CD4-positive, alpha-beta T cell treated with Interleukin-12 subunit alpha and Interleukin-12 subunit beta, for 1 hour (primary cell): ENCODE measurements around the gene STX4.

ENCODE experiments used
- DNase-seq: peaks from one replicate; pipeline ENCODE4 v3.0.0-alpha.2; 2020

The STX4 gene

DNA sequence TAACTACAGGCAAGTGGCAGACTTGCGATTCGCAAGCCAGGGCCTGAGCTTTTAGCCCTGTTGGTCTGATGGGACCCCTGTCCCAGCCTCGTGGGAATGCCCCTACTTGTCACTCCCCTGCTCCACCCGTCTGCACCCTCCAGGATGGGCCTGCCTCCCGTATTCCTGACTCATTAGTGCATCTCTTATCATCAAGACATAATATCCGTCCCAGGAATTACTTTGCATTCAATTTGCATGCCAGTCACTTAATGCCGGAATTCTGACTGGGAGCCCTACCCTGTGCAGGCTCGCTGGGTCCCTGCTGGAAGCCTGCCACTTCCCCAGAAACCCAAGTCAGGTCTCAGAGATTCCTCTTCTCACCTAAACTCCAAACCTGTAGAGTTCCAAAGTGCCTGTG, 52.1 kb downstream of the STX4 start:
- DNase-seq = no peak

DNA sequence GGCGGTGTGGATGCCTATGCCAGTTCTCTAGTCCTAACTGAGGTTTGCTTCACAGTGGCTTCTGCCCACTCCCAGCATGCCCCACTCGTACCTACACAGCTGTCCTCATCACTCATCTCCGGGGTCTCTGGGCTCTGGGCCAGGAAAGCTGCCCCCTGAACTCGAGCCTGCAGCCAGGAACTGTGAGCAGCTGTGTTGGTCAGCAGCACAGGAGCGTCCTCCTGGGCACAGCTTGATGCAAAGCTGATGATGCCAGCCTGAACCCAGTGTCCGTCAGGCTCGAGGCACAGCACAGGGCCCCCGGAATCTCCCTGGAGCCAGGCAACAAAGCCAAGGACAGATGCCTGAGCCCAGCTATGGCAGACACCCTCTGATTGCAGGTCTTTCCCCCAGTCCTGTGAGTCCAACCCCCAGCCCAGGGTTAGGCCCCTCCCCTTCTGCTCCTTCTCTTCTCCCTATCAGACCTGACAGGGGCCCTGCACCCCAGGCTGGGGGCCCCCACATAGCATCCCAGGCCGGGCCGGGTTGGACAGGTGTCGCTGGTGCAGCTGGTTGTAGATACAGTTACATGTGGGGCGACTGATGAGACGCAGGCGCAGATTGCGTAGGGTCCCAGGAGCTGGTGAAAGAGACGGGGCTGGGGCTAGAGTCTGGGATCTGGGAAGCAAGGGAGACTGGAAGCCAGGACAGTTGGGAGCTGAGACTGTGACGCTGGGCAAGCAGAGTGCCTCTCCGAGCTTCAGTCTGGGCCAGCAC, 52.7 kb downstream of the STX4 start:
- DNase-seq = no peak

DNA sequence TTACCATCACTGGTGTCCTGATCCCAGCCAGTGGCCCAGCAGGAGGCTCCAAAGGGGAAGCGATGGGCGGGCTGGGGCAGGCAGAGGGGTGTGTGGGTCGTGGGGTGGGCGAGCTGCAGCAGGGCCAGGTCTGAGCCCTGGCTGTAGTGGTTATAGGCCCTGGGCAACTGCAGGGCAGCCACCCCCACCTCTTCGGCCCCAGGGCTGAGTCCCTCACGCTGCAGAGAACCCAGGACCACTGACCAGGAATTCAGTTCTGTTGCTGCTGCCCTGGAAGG, 53.2 kb downstream of the STX4 start:
- DNase-seq = no peak

DNA sequence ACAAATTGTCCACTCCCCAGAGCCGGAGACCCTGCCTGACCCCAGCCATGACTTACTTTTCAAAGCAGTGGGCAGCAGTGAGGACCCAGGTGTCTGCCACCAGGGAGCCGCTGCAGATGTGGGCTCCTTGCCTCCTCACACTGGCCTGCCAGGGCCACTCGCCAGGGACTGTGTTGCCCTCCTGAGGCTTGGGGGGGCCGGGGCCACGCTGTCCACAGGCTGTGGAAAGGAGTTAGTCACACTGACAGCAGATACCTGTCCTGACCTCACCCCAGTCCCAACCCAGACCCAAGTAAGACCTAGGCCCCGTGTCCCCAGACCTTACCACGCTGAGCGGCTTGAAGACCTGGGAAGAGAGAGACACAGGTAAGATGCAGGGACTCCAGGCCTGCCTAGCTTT, 54.1 kb downstream of the STX4 start:
- no peak for DNase-seq

DNA sequence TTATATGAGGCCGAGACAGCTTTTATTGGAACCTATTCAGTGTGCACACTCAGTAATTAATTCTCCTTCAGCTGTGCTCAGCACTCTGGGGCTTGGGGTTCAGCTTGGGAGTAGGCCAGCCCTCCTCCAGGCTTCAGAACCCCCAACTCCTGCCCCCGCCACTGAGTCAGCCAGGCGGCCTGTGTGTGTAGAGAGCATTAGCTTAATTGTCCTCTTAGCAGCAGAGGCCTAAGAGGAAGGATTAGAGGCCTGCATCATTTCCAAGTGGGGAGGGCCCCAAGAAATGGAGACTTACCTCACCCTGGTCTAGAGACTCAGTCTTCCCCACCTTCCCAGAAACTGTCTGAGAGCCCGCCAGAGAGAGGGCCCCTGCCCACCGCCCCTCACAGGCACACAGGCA, 54.6 kb downstream of the STX4 start:
- no peak for DNase-seq

DNA sequence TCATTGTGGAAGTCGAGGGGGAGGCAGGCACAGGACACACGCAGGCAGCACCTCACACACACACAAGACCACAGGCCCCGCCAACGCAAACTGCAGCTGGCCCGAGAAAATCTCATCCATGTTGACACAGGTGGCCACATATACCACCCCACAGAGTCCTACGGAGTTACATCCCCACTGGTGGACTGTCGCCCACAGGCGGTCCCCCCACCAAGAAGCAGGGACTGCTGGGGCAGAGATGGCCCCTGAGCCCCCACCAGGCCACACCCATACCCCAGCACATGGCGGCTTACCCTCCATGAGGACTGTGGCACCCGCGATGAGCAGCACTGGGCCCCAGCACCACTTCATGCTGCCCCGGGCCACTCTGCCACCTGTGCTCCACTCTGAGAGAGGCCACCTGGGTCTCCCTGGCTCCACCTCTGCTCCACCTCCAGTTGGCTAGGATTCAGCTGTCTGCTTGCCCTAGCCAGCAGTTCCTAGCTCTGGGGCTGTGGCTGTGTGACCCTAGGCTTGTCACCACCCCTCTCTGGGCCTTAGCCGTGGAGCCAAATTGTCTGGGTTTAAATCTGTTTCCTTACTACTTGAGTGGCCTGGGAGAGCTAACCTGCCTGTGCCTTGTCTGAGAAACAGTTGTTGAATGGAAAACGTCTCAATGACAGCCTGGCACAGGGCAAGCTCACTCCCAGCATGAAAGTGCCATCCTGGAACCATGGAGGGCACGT, 55.3 kb downstream of the STX4 start, which contains the start of gene PRSS53:
Gene PRSS53, minus strand, starts transcription at position 485 of the 725 bp plus-strand sequence. Its CDS starts 134 bp downstream, at position 351.
- DNase-seq = no peak

DNA sequence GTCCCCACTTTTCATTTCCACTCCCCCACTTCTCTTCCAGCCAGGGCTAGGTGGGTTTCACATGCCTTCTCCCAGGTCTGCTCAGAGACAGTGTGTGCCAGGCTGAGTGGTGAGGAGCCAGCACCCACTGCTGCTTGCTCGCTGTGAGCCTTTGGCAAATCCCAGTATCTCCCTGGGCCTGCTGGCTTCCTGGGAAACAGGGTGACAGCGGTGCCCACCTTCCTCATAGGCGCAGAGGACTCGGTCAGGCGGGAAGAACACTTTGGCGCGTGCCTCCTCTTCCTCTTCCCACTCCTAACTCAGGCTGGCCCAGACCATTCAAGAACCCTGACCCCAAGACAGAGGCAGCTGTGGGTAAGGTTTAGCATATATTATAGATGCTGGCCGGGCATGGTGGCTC, 55.8 kb downstream of the STX4 start:
- no peak for DNase-seq
